ENCODE data around the gene TRAM2. TPM values are rescaled to one million over a fixed set of nuclear protein-coding genes. Genes with fewer than 3 reads are reported as not detected.

The TRAM2 gene
- total RNA-seq, 1 donor from 2014 or later = 22.1 TPM

DNA sequence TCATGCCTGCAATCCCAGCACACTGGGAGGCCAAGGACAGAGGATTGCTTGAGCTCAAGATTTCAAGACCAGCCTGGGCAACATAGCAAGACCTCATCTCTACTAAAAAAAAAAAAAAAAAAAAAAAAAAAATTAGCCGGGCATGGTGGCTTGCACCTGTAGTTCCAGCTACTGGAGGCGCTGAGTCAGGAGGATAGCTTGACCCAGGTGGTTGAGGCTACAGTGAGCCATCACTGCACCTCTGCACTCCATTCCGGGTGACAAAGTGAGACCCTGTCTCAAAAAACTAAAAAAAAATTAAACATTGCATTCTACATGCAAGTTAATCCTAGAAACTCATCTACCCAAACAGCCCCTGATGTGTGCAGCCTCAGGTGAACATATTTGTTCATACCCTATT, 7.3 kb upstream of the TRAM2 start:
- TF ChIP-seq, protein P1, sequence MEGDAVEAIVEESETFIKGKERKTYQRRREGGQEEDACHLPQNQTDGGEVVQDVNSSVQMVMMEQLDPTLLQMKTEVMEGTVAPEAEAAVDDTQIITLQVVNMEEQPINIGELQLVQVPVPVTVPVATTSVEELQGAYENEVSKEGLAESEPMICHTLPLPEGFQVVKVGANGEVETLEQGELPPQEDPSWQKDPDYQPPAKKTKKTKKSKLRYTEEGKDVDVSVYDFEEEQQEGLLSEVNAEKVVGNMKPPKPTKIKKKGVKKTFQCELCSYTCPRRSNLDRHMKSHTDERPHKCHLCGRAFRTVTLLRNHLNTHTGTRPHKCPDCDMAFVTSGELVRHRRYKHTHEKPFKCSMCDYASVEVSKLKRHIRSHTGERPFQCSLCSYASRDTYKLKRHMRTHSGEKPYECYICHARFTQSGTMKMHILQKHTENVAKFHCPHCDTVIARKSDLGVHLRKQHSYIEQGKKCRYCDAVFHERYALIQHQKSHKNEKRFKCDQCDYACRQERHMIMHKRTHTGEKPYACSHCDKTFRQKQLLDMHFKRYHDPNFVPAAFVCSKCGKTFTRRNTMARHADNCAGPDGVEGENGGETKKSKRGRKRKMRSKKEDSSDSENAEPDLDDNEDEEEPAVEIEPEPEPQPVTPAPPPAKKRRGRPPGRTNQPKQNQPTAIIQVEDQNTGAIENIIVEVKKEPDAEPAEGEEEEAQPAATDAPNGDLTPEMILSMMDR (IDR thresholded peaks at IDR 0.05; ENCODE audit: unreplicated experiment) = no peak
- Mint-ChIP-seq H3K9me3 (peaks cover 5% of the 10 kb centered on the region), H3K27me3 (ENCODE audit: low read depth) (no peaks in the 10 kb centered on the region), H3K4me3 (no peak overlapping the region), H3K4me1 (peaks cover 13% of the 10 kb centered on the region), H3K27ac (no peak overlapping the region), H3K36me3 (peaks cover 22% of the 10 kb centered on the region)
- DNase-seq (ENCODE audit: low spot score in 2 of 2, unreplicated experiment in 2 of 2) = no peak

DNA sequence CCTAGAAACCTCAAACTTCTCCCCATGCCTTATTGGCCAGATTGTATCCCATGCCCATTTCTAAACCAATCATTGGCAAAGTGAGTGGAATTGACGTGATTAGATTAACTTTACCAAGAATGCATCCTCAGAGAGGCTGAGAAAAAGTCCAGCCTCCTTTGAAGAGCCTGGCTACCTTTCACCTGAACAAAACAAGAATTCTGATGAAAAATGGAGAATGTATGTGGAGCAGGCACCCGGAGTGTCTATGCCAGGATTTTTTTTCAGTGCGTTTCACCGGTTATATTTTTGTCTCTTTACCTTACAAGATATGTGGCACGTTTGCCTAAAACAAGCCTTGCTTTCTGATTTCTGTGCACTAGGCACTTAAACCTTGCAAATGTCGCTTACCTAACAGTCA, 6.1 kb upstream of the TRAM2 start:
- H3K9me3 Mint-ChIP-seq = peaks cover 5% of the 10 kb centered on the region
- H3K4me1 Mint-ChIP-seq = peaks cover 6% of the 10 kb centered on the region
- no peak overlapping the region for H3K27ac Mint-ChIP-seq
- H3K27me3 Mint-ChIP-seq (ENCODE audit: low read depth) = no peaks in the 10 kb centered on the region
- H3K36me3 Mint-ChIP-seq = peaks cover 22% of the 10 kb centered on the region
- TF ChIP-seq, protein P1 (IDR thresholded peaks at IDR 0.05; ENCODE audit: unreplicated experiment) = no peak
- no peak overlapping the region for H3K4me3 Mint-ChIP-seq
- no peak for DNase-seq (ENCODE audit: low spot score in 2 of 2, unreplicated experiment in 2 of 2)

DNA sequence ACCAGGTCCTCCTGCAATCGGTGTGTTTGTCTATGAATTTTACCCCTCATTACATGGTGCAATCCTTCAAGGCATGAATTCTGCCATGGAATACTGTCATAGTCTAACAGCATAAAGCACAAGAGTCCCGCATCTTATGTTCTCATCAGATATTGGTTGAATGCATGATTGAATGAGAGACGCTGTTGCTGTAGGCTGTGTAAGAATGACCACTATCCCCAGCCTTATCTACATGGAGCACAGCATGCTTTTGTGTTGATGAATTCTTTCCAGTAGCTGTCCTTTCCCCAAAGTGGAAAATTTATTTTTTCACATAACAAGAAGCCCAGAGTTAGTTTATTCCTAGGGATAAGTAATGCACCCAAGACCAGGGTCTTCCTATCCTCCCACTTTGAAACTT, 5.6 kb upstream of the TRAM2 start:
- no peak for DNase-seq (ENCODE audit: low spot score in 2 of 2, unreplicated experiment in 2 of 2)
- Mint-ChIP-seq H3K27me3 (ENCODE audit: low read depth) (no peaks in the 10 kb centered on the region), H3K27ac (no peak overlapping the region), H3K9me3 (peaks cover 5% of the 10 kb centered on the region), H3K4me3 (no peak overlapping the region), H3K36me3 (peaks cover 22% of the 10 kb centered on the region), H3K4me1 (peaks cover 8% of the 10 kb centered on the region)
- TF ChIP-seq, protein P1 (IDR thresholded peaks at IDR 0.05; ENCODE audit: unreplicated experiment) = no peak

GRCh38 chr6:52580905-52581304, 4.0 kb upstream of the TRAM2 start:
- no peaks in the 10 kb centered on the region for H3K27me3 Mint-ChIP-seq (ENCODE audit: low read depth)
- H3K27ac Mint-ChIP-seq = no peak overlapping the region
- no peak overlapping the region for H3K4me3 Mint-ChIP-seq
- H3K9me3 Mint-ChIP-seq = peaks cover 5% of the 10 kb centered on the region
- peaks cover 14% of the 10 kb centered on the region for H3K4me1 Mint-ChIP-seq
- H3K36me3 Mint-ChIP-seq = peaks cover 22% of the 10 kb centered on the region
- TF ChIP-seq, protein P1 (IDR thresholded peaks at IDR 0.05; ENCODE audit: unreplicated experiment) = no peak
- no peak for DNase-seq (ENCODE audit: low spot score in 2 of 2, unreplicated experiment in 2 of 2)

GRCh38 chr6:52579006-52579660, 2.3 kb upstream of the TRAM2 start:
- TF ChIP-seq, protein P1 (IDR thresholded peaks at IDR 0.05; ENCODE audit: unreplicated experiment) = no peak
- Mint-ChIP-seq H3K4me1 (peaks cover 32% of the 10 kb centered on the region), H3K36me3 (peaks cover 22% of the 10 kb centered on the region), H3K9me3 (peaks cover 5% of the 10 kb centered on the region), H3K4me3 (no peak overlapping the region), H3K27ac (no peak overlapping the region), H3K27me3 (ENCODE audit: low read depth) (no peaks in the 10 kb centered on the region)
- DNase-seq (ENCODE audit: low spot score in 2 of 2, unreplicated experiment in 2 of 2) = no peak

All from mesothelial cell of epicardium (in vitro differentiated cells).